ENCODE data around the gene FBXO36.

The FBXO36 gene

GRCh38 chr2:230053753-230054478, 131.6 kb downstream of the FBXO36 start:
- DNase-seq: no peak

GRCh38 chr2:230060672-230061293, 138.5 kb downstream of the FBXO36 start:
- DNase-seq: no peak
